ENCODE results near the gene NLN.

DNA sequence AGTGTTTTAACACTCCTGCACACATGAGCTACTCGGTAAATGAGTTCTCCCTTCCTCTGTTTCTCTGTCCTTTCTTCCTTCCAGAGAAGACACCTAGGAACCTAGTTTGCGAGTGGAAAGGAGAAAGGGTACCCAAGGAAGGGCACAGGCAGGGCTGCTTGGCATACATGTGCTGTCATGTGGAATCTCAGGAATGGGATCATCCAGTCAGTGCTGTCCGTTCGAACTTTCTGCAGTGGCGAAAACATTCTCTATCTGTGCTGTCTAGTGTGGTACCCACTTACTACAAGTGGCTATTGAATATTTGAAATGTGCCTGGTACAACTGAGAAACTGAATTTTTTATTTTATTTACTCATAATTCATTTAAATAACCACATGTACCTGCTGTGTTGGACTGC, 28.0 kb downstream of the NLN start:
- TF ChIP-seq GATA3 (IDR thresholded peaks at IDR 0.05; ENCODE audit: low read depth, low read length) (no peak), GATA2 (IDR thresholded peaks at IDR 0.05; ENCODE audit: low read depth, low read length) (no peak)
